DMS114 treated with DMSO at 0.1 percent for 48 hours (cell line): Measurements from ENCODE around the gene PCYOX1L.

Source experiments
- DNase-seq: peaks from one replicate; lab custom pipeline; 2025; ENCODE audit not compliant: unreplicated experiment; lab: John Stamatoyannopoulos, UW

Gene PCYOX1L, protein sequence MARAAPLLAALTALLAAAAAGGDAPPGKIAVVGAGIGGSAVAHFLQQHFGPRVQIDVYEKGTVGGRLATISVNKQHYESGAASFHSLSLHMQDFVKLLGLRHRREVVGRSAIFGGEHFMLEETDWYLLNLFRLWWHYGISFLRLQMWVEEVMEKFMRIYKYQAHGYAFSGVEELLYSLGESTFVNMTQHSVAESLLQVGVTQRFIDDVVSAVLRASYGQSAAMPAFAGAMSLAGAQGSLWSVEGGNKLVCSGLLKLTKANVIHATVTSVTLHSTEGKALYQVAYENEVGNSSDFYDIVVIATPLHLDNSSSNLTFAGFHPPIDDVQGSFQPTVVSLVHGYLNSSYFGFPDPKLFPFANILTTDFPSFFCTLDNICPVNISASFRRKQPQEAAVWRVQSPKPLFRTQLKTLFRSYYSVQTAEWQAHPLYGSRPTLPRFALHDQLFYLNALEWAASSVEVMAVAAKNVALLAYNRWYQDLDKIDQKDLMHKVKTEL

GRCh38 chr5:149357370-149358293 is at the start of gene PCYOX1L:
TSS of gene PCYOX1L (plus strand) at chr5:149358046. CDS start at chr5:149358069, 23 bp downstream.
- DNase-seq, result peak; percentile 96

DNA sequence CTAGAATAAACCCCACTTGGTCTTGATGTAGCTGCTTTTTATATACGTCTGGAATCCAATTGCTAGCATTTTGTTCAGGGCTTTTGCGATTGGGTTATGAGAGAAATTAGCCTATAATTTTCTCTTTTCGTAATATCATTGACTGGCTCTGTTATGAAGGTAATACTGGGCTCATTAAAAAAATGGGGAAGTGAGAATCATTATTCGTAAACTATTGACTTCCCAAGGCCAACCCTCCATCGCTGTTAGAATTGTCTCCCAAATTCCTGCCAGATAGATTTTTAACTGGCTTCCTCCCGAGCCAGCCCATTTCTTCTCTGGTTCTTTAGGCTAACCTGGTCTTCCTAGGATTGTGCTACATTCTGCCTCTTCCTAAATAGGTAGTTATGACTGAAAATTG is 48.5 kb upstream of the PCYOX1L start:
- DNase-seq, result no peak

DNA sequence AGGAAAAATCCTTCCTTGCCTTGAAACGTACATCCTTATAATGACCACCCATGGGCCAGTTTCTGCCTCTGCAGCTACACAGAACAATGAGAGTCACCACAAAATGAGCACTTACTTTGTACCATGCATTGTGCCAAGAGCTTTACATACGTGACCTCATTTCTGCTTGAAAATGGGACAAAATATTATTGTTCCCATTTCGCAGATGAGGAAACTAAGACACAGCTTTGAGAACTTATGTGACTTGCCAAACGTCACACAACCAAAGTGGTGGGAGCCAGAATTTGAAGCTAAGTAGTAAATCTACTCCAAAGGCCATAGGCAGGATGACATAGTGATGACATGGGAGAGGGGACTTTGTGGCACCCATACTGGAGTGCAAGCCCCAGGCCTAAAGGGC is 47.4 kb upstream of the PCYOX1L start:
- DNase-seq, result no peak

DNA sequence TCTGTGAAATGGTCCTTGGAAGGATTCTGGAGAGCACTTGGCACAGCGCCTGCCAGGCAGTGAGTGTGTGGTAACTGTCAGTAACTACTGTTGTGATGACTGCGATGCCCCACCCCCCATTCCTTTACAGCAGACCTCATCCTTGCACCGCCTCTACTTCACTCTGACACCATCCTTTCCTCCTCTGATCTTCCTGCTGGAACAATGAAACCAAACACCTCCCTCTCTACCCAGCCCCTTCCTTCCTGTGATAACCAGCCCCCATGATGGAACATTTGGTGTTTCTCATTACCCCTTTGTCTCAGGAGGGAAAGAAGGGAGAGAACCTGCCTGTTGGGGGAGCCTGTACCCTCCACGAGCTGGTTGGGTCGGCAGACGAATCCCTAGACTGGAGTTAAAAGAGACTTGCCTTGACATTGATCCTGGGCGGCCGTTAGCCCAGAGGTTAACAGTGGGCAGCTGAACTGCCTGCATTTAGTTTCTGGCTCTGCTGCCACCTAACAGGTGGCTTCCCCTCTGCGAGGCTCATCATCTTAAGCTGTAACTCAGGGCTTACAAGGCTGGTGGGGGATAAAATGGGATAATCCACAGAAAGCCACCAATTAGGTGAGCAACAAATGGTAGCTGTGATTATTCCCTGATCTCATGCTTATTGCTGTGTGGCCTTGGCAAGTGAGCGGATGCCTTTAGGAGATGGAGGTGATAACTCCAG is 46.7 kb upstream of the PCYOX1L start:
- DNase-seq, result no peak

- DNase-seq, result no peak
Observed at GRCh38 chr5:149313151-149313841, 44.5 kb upstream of the PCYOX1L start.

DNA sequence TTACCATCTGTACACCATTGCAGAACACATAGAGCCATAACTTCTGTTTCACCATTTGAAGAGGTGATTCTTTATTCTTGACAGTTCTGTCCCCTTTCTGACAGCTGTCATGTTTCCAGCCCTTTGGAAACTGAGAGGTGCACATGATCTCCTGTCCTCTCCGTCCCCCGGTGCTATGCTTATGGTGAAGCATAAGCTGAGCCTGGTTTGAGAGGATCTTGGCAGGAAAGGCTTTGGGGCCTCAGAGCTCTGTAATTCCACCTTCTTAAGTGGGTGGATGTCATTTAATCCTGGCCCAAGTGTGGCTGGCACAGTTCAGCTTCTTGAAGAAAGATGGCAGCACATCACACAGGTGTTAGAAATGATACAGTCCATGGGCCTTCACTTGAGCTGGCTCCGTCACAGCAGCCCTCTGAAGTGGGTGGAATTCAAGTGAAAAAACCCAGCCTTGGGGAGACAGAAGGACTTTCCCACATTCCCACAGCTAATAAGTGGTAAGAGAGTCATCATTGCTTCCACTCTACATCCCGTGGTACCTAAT is 43.2 kb upstream of the PCYOX1L start:
- DNase-seq, result no peak

DNA sequence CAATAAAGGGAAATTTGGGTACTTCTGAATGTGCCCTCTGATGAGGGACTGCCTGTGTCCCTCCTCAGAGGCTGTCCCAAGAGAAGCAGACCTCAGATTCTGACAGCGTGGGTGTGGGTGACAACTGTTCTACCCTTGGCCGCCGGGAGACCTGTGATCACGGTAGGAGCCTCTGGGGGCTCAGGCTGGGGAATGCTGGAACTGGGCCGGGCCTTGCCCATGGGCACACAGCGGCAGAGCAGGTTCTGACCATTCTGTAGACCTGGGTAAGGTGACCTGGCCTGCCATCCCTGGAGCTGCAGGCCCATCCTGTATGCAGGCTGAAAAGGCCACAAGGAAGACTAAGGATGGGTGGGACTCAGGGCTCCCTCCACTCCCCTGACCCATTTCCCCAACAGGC is 42.1 kb upstream of the PCYOX1L start:
- DNase-seq, result no peak

- DNase-seq, result peak; percentile 39
Observed at GRCh38 chr5:149317281-149318048, 40.4 kb upstream of the PCYOX1L start.

DNA sequence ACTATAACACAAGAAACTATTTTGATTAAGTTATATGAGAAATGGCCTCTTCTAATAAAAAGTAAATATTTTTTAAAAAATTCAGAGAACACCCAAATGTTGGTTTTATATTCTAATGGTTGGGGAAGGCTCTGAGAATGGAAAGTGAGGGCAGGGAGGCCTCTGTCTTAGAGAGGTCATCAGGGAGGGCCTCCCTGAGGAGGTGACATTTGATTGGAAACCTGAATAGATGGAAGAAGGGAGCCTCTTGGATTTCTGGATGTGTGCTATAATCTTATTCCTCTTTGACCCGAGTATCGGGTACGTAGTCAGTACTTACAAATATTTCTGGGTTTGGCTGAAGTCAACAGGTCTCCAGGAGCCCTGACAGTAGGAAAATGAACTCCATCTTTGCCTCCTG is 38.7 kb upstream of the PCYOX1L start:
- no peak for DNase-seq

DNA sequence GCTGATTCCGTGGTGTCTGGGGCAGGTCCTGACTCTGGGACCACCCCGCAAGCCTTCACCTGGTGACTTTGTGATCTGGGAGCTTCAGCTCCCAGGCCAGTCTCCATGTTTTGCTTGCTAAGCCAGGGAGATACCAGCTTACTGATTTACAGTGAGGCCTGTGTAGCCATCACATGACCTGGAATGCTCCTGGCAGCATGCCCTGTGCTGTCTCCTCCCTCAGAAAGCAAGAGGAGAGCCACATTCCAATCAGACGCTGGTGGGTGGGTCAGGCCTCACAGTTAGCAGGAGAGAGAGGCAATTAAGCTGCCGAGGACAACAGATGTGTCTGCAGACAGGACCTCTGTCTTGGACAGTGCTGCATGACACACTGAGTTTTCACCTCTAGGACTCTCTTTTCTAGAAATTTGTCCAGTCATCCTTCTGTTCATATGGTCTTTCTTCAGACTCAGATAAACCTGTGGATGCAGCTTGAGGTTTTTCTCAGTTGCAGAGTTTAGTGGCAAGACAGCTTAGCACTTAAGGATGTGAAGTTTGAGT is 37.0 kb upstream of the PCYOX1L start:
- DNase-seq, result no peak

DNA sequence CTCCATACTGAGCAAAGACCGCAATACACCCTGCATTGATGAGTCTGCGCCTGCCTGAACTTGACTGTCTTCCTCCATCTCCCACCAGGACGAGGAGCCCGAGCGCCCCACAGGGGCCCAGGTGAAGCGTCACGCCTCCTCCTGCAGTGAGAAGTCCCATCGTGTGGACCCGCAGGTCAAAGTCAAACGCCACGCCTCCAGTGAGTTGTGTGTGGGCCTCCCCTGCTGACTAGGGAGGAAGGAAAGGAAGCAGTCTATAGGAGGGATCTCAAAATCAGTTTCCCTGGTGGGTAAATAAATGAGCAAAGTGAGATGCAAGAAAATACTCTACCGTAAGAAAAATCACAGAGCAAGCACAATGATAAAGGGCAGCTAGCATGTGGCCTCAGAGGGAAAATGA is 35.3 kb upstream of the PCYOX1L start:
- DNase-seq, result no peak

DNA sequence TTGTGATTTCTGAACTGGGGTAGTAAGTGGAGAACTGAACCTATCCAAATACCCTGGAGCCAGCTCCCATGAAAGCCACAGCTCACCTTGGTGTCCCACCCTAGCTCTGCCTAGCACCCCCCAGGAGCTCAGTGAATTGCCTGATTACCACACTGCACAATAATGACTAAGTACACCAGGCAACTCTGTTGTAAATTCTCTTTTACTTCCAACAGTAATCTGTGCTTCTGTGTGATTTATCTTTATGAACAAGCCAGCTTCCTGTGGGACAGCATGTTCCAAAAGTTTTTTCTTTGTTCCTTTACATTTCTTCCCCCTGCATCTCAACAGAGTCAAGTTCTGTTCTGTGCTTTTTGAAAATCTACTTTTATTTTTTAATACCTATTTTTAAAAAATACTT is 34.6 kb upstream of the PCYOX1L start:
- DNase-seq, result no peak

- DNase-seq, result no peak
Observed at GRCh38 chr5:149323621-149324205, 34.1 kb upstream of the PCYOX1L start.

GRCh38 chr5:149324641-149325040 is 33.2 kb upstream of the PCYOX1L start:
- DNase-seq, result no peak

- DNase-seq, result no peak
Observed at GRCh38 chr5:149325166-149325735, 32.6 kb upstream of the PCYOX1L start.

DNA sequence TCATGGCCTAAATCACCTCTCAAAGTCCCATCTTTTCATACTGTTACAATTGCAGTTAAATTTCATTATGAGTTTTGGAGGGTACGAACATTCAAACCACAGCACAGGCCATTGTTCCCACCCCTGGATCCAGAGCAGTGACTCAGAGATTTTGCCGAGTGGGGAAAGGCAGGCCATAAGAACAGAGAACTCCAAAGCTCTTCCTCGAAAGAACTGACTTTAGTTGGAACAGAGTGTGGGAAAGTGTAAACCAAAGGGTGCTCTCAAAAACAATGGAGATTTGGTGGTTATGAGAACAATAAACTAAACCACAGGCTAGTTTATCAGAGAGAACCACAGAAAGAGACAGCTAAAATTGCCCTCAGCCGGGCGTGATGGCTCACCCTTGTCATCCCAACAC is 32.0 kb upstream of the PCYOX1L start:
- DNase-seq, result no peak

GRCh38 chr5:149326611-149327010 is 31.2 kb upstream of the PCYOX1L start:
- no peak for DNase-seq

GRCh38 chr5:149328177-149328576 is 29.7 kb upstream of the PCYOX1L start:
- DNase-seq, result no peak
